Measurements from ENCODE around the gene TMA7.

Gene TMA7

DNA sequence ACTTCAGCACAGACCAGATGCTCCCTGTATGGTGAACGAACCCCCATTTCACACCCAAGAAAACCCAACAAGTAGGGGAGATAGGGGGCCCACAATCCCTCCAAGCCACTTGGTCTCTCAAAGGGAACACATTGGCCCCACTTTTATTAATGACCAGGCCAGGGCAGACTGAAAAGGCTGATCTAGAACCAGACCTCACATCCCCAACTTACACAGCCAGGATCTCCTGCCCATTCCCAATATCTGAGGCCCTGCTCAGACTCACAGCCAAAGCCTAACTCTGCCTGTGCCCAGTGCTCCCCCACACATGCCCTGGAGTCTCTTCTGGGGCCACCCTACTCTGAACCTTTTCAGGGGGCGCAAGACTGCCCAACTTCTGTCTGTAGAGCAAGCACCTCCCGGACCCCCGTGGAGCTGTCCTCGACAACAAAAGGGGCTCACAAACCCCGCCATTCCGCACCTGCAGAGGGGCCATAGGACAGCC, 11.9 kb upstream of the TMA7 start:
- H3K4me1 ChIP-seq (ENCODE audit: control insufficient read depth in 5 of 5, insufficient read depth in 5 of 5, low read length in 5 of 5), result peaks cover 8 to 64% (median 55%) of the 10 kb centered on the region in 5 donors
- no peaks in the 10 kb centered on the region for H3K9me3 ChIP-seq (ENCODE audit: control insufficient read depth in 5 of 5, low read length in 5 of 5)
- no peaks in the 10 kb centered on the region for H3K27me3 ChIP-seq (ENCODE audit: control insufficient read depth in 5 of 5, insufficient read depth in 4 of 5, low read length in 5 of 5)
- H3K36me3 ChIP-seq (ENCODE audit: control insufficient read depth in 5 of 5, insufficient read depth in 5 of 5, low read length in 5 of 5), result peaks cover 0 to 24% (median 10%) of the 10 kb centered on the region in 5 donors
- H3K27ac ChIP-seq (ENCODE audit: low read depth, low read length), result peak overlapping the region; percentile 84
- H3K4me3 ChIP-seq (ENCODE audit: low read depth in 1 of 5, low read length in 5 of 5), result peak overlapping the region; percentile 52 to 80 (median 68)
- H3K9ac ChIP-seq (ENCODE audit: low read length in 5 of 5), result peak overlapping the region in 4 of 5 donors; percentile 21 to 51 (median 32)

DNA sequence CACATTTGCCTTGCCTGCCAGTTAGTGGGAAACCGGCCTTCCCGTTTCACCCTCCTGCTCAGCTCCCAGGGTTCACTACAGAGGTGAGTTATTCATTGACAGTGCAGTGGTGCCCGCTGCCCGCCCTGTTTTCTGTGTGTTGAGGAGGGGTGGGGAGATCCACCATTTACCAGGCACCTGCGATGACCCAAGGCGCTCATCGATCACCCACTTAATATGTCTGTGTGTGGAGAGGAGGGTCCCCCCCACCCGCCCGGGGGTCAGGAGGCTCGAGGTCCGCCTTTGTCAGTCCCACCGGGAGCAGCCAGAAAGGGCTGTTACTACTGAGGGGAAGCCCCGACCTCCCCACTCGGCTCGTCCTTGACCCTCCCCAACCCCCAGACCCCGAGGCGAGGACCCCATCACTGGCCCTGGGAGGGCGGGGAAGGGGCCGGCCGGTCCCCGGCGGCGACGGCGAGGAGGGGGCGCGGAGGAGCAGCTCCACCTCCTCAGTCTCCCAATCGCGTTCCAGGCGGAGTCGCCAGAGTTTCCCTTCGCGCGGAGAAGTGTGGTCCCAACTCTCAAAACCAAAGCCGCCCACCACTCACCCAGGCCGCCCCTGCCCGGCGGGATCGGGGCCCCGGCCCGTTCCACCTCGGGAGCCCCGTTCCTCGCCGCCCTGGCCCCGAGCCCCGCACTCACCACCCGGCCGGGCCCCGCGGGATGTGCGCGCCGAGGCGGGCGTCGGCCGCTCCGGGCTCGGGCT, 11.3 kb upstream of the TMA7 start:
- Histone ChIP-seq H3K27ac (ENCODE audit: low read depth, low read length) (peak overlapping the region; percentile 84), H3K27me3 (ENCODE audit: control insufficient read depth in 5 of 5, insufficient read depth in 4 of 5, low read length in 5 of 5) (no peaks in the 10 kb centered on the region), H3K9ac (ENCODE audit: low read length in 5 of 5) (peak overlapping the region in 4 of 5 donors; percentile 33 to 68 (median 48)), H3K4me1 (ENCODE audit: control insufficient read depth in 5 of 5, insufficient read depth in 5 of 5, low read length in 5 of 5) (peaks cover 9 to 64% (median 55%) of the 10 kb centered on the region in 5 donors), H3K9me3 (ENCODE audit: control insufficient read depth in 5 of 5, low read length in 5 of 5) (no peaks in the 10 kb centered on the region), H3K36me3 (ENCODE audit: control insufficient read depth in 5 of 5, insufficient read depth in 5 of 5, low read length in 5 of 5) (peaks cover 0 to 28% (median 15%) of the 10 kb centered on the region in 5 donors), H3K4me3 (ENCODE audit: low read depth in 1 of 5, low read length in 5 of 5) (peak overlapping the region; percentile 64 to 80 (median 68))

DNA sequence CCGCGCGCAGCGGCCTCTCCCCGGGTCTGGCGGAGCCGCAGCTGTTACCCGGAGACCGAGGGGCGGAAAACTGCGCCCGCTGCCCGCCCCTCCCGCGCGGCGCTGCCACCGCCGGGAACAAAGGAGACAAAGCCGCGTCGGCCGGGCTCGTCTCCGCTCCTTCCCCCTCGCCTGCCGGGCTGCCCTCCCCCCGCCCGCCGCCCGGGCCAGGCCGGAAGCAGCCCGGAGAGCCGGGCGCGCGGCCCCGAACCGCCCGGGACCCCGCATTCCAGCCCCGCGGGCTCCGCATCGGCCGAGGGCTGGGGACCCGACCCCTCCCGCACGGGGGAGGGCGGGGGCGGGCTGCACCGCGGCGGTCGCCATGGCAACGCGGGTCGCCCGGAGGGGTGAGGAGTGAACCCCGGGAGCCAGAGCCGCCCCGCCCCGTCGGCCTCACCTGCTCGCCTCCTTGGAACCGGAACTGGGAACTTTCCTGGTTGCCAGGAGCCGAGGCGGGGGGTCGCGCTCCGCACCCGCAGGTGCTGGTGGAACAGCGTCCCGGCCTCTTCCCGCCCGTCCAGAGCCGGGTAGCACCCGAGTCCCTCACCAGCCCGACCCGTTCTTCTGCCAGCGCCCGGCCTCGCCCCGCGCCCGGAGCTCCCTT, 10.6 kb upstream of the TMA7 start:
- no peaks in the 10 kb centered on the region for H3K9me3 ChIP-seq (ENCODE audit: control insufficient read depth in 5 of 5, low read length in 5 of 5)
- no peaks in the 10 kb centered on the region for H3K27me3 ChIP-seq (ENCODE audit: control insufficient read depth in 5 of 5, insufficient read depth in 4 of 5, low read length in 5 of 5)
- peak overlapping the region; percentile 10 for H3K27ac ChIP-seq (ENCODE audit: low read depth, low read length)
- peaks cover 0 to 24% (median 16%) of the 10 kb centered on the region in 5 donors for H3K36me3 ChIP-seq (ENCODE audit: control insufficient read depth in 5 of 5, insufficient read depth in 5 of 5, low read length in 5 of 5)
- H3K4me1 ChIP-seq (ENCODE audit: control insufficient read depth in 5 of 5, insufficient read depth in 5 of 5, low read length in 5 of 5), result peaks cover 12 to 65% (median 60%) of the 10 kb centered on the region in 5 donors
- peak overlapping the region in 3 of 5 donors; percentile 68 to 72 (median 68) for H3K9ac ChIP-seq (ENCODE audit: low read length in 5 of 5)
- H3K4me3 ChIP-seq (ENCODE audit: low read depth in 1 of 5, low read length in 5 of 5), result peak overlapping the region in 4 of 5 donors; percentile 64 to 80 (median 69)

DNA sequence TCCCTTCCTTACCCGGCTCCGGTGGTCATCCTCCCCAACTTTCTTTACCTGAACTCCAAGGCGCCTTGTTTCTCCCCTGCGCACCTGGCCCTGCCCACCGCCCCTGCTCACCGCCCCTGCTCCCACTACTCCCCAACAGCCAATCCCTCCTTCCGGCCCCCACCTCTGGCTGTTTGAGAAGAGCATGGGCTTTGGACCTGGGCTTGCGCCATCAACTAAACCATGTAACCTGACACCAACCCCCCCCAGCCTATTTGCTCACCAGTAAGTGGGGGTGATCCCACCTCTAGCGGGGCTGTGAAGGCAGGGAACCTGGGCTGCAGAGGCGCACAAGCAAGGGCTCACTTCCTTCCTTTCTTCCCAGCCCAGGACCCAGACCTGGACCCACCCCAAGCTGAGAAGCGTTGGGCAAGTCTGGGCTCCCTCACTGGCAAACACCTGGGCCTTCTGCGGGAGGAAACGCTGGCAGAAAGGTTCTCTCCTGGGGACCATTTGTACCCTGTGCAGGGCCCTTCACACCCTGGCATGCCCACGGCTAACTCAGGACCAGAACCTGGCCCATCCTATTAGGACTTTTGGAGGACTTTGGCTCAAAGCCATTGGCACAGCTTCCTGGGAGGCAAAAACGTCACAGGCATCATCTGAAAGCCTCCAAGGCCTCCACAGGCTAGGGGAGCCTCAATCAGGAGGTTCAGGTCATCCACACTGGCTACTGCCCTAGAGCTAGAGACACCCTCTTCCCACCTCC, 9.9 kb upstream of the TMA7 start, which contains the start of gene PLXNB1:
Gene PLXNB1, minus strand, starts transcription at position 127 of the 748 bp plus-strand sequence. CDS start 5,475 bp downstream, outside the sequence.
- Histone ChIP-seq H3K27ac (ENCODE audit: low read depth, low read length) (peak within 1 kb of the TSS; percentile 10), H3K36me3 (ENCODE audit: control insufficient read depth in 5 of 5, insufficient read depth in 5 of 5, low read length in 5 of 5) (peaks cover 0 to 27% (median 16%) of the 10 kb centered on the region in 5 donors), H3K4me1 (ENCODE audit: control insufficient read depth in 5 of 5, insufficient read depth in 5 of 5, low read length in 5 of 5) (peaks cover 12 to 62% (median 58%) of the 10 kb centered on the region in 5 donors)

DNA sequence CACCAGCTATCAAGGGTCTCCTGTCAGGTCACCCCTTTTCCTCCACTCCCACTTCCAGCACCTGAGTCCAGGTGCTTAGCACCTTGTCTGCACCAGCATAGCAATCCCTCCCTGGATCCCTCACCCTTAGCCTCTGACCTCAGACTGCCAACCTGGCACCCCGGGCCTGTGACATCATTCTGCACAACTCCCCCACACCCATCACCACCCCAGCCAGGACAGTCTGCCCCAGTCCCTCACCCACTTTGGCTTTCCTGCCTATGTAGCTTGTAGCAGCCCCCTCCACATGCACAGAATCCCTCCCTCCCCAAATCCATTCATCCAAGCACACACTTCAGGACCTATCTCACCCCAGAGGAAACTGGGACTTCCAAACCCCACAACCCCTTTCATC, 9.4 kb upstream of the TMA7 start:
- H3K36me3 ChIP-seq (ENCODE audit: control insufficient read depth in 5 of 5, insufficient read depth in 5 of 5, low read length in 5 of 5), result peaks cover 0 to 27% (median 16%) of the 10 kb centered on the region in 5 donors
- H3K27ac ChIP-seq (ENCODE audit: low read depth, low read length), result no peak overlapping the region
- no peaks in the 10 kb centered on the region for H3K9me3 ChIP-seq (ENCODE audit: control insufficient read depth in 5 of 5, low read length in 5 of 5)
- H3K9ac ChIP-seq (ENCODE audit: low read length in 5 of 5), result no peak overlapping the region
- peaks cover 13 to 56% (median 52%) of the 10 kb centered on the region in 5 donors for H3K4me1 ChIP-seq (ENCODE audit: control insufficient read depth in 5 of 5, insufficient read depth in 5 of 5, low read length in 5 of 5)
- H3K27me3 ChIP-seq (ENCODE audit: control insufficient read depth in 5 of 5, insufficient read depth in 4 of 5, low read length in 5 of 5), result no peaks in the 10 kb centered on the region
- H3K4me3 ChIP-seq (ENCODE audit: low read depth in 1 of 5, low read length in 5 of 5), result no peak overlapping the region

More for the DNA sequence above, 9.9 kb upstream of the TMA7 start, which contains the start of gene PLXNB1:
- peak within 1 kb of the TSS; percentile 33 to 80 (median 65) for H3K4me3 ChIP-seq (ENCODE audit: low read depth in 1 of 5, low read length in 5 of 5)
- peak within 1 kb of the TSS in 3 of 5 donors; percentile 68 to 72 (median 68) for H3K9ac ChIP-seq (ENCODE audit: low read length in 5 of 5)
- H3K9me3 ChIP-seq (ENCODE audit: control insufficient read depth in 5 of 5, low read length in 5 of 5), result no peaks in the 10 kb centered on the region
- no peaks in the 10 kb centered on the region for H3K27me3 ChIP-seq (ENCODE audit: control insufficient read depth in 5 of 5, insufficient read depth in 4 of 5, low read length in 5 of 5)

DNA sequence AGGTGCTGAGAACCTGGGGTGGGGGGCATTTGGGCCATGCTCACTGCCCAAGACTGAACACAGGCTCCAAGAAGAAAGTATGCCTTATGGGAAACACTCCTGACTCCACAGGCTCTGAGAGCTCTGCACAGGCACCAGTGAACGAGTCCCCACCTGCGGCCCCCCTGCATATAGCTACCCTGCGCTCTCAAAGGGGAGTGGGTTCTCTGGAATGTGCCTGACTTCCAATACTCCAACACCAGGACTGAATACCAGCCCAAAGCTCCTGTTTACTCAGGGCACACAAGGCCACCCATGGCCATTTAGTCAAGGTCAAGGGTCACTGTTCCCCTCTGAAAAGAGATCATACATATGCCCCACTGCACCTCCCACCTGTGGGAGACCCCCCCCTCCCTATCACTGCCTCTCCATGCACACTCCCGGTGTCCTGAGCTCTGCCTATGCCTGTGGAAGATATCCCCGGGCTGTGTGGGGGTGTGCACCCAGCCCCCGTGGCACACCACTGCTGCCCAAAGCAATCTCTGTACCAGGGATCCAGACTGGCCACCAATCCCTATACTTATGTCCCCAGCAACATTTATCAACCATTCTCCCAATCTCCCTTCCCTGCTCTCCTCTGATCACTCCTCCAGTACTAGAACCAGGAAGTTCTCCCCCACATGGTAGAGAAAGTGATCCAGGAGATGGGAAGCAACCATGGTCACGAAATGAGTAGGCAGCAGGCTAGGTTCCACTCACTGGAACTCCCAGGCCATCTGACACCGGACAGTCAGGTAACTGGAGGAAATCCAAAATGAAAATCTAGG, 8.6 kb upstream of the TMA7 start:
- no peak overlapping the region for H3K4me3 ChIP-seq (ENCODE audit: low read depth in 1 of 5, low read length in 5 of 5)
- no peak overlapping the region for H3K9ac ChIP-seq (ENCODE audit: low read length in 5 of 5)
- H3K27me3 ChIP-seq (ENCODE audit: control insufficient read depth in 5 of 5, insufficient read depth in 4 of 5, low read length in 5 of 5), result no peaks in the 10 kb centered on the region
- H3K9me3 ChIP-seq (ENCODE audit: control insufficient read depth in 5 of 5, low read length in 5 of 5), result no peaks in the 10 kb centered on the region
- no peak overlapping the region for H3K27ac ChIP-seq (ENCODE audit: low read depth, low read length)
- H3K4me1 ChIP-seq (ENCODE audit: control insufficient read depth in 5 of 5, insufficient read depth in 5 of 5, low read length in 5 of 5), result peaks cover 14 to 54% (median 51%) of the 10 kb centered on the region in 5 donors
- peaks cover 0 to 27% (median 16%) of the 10 kb centered on the region in 5 donors for H3K36me3 ChIP-seq (ENCODE audit: control insufficient read depth in 5 of 5, insufficient read depth in 5 of 5, low read length in 5 of 5)

DNA sequence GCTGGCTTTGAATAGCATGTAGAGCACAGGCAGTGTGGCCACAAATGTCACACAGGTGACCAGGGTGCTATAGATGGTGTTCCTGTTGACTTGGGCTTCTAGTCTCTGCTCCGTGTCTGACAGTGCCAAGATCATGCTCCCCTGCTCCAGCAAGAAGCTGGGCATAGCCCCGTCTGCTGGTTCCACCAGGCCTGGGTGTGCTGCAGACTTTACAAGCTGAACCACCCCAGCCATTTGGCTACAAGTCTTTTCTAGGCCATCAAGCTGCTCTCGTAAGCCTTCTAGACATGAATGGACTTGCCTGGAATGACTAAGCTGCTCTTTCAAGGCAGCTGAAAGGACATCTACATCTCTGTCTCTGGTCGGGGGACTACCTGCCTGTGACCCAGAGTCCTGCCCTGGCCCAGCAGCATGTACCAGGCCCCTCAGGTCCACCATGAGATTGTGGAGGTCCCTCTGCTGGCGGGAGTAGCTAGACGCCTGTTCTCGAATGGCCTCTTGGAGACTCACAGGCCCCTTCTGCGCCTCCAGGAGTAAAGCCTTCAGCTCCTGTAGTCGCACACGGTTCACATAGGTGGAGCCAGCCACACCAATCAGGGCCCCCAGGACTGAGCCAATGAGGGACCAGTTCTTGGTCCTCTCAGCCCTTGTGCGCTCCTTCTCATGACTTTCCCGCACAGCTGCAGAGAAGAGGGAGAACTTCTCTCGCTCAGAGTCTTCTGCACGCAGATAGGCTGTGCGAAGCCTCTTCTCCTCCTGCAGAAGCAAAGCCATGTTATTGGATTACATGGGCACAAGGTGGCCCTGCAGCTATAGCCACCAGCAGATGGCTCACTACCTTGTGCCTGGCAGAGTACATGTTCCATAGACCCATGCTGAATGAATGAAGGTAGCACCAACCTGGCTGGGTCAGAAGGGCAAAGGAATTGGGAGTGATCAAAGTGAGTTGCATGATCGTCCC, 7.4 kb upstream of the TMA7 start:
- no peaks in the 10 kb centered on the region for H3K9me3 ChIP-seq (ENCODE audit: control insufficient read depth in 5 of 5, low read length in 5 of 5)
- H3K4me1 ChIP-seq (ENCODE audit: control insufficient read depth in 5 of 5, insufficient read depth in 5 of 5, low read length in 5 of 5), result peaks cover 9 to 41% (median 38%) of the 10 kb centered on the region in 5 donors
- H3K27me3 ChIP-seq (ENCODE audit: control insufficient read depth in 5 of 5, insufficient read depth in 4 of 5, low read length in 5 of 5), result no peaks in the 10 kb centered on the region
- no peak overlapping the region for H3K4me3 ChIP-seq (ENCODE audit: low read depth in 1 of 5, low read length in 5 of 5)
- H3K9ac ChIP-seq (ENCODE audit: low read length in 5 of 5), result no peak overlapping the region
- H3K36me3 ChIP-seq (ENCODE audit: control insufficient read depth in 5 of 5, insufficient read depth in 5 of 5, low read length in 5 of 5), result peaks cover 0 to 27% (median 16%) of the 10 kb centered on the region in 5 donors
- H3K27ac ChIP-seq (ENCODE audit: low read depth, low read length), result no peak overlapping the region

DNA sequence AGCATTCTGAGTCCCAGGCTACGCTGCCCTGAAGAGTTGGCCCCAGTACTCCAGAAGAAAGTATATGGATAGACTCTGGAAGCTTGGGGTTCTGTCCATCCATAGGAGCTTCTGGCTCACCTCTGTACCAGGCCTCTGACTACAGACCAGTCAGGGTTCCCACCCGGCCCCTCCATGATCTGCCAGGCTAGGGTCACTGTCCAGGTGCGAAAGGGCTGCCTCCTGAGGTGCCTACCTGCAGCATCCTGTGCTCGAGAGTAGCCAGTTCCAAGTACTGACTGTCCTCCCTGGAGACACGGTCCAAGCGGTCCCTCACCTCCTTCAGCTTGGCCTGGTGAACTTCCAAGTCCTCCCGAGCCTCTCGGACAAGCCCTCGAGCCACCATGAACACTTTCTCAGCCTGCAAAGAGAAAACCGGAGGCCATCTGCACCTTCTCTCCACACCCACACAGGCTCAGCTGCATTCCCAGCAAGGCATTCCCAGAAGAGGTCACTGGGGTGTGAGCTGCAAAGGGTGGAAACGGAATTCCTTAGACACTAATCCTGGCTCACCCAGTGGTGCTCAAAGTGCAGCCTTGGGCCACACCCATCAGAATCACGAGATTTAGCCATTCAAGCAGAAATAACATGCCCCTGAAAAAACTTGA, 6.5 kb upstream of the TMA7 start:
- peaks cover 0 to 27% (median 16%) of the 10 kb centered on the region in 5 donors for H3K36me3 ChIP-seq (ENCODE audit: control insufficient read depth in 5 of 5, insufficient read depth in 5 of 5, low read length in 5 of 5)
- no peak overlapping the region for H3K27ac ChIP-seq (ENCODE audit: low read depth, low read length)
- no peaks in the 10 kb centered on the region for H3K9me3 ChIP-seq (ENCODE audit: control insufficient read depth in 5 of 5, low read length in 5 of 5)
- H3K27me3 ChIP-seq (ENCODE audit: control insufficient read depth in 5 of 5, insufficient read depth in 4 of 5, low read length in 5 of 5), result no peaks in the 10 kb centered on the region
- peaks cover 9 to 32% (median 29%) of the 10 kb centered on the region in 5 donors for H3K4me1 ChIP-seq (ENCODE audit: control insufficient read depth in 5 of 5, insufficient read depth in 5 of 5, low read length in 5 of 5)
- peak overlapping the region in 1 of 5 donors; percentile 27 for H3K4me3 ChIP-seq (ENCODE audit: low read depth in 1 of 5, low read length in 5 of 5)
- H3K9ac ChIP-seq (ENCODE audit: low read length in 5 of 5), result peak overlapping the region in 2 of 5 donors; percentile 17 to 31
